GM12891 (cell line): ENCODE results near the gene TUB.

ENCODE experiments used
- PAX5 ChIP-seq: IDR thresholded peaks from 2 replicates; pipeline ENCODE4 v1.6.1; 2011; ENCODE audit warnings: low read length, moderate library complexity, mild to moderate bottlenecking; ENCODE audit not compliant: insufficient read depth, severe bottlenecking
- POLR2A ChIP-seq: IDR thresholded peaks from 2 replicates; pipeline ENCODE4 v1.6.1; 2011; ENCODE audit warnings: low read depth, low read length, control low read depth
- POLR2AphosphoS5 ChIP-seq: IDR thresholded peaks from 2 replicates; pipeline ENCODE4 v1.6.1; 2011; ENCODE audit warnings: low read depth, low read length, control low read depth
- POU2F2 ChIP-seq: IDR thresholded peaks from 2 replicates; pipeline ENCODE4 v1.6.1; 2011; ENCODE audit warnings: low read depth, mild to moderate bottlenecking, control low read depth, low read length, moderate library complexity
- SPI1 ChIP-seq: IDR thresholded peaks from 2 replicates; pipeline ENCODE4 v1.6.1; 2011; ENCODE audit warnings: low read depth, low read length, control low read depth
- TAF1 ChIP-seq: IDR thresholded peaks from 2 replicates; pipeline ENCODE4 v1.6.1; 2011; ENCODE audit warnings: low read depth, low read length, control low read depth

- no peak for TF ChIP-seq POLR2A
- TF ChIP-seq TAF1 = no peak
- no peak for TF ChIP-seq POLR2AphosphoS5
- TF ChIP-seq SPI1 = no peak
- TF ChIP-seq PAX5 = no peak
- TF ChIP-seq POU2F2 = no peak
Measured at GRCh38 chr11:8082391-8083087, 1.5 kb downstream of the TUB start.
